ENCODE data around the gene SCYGR2.

DNA sequence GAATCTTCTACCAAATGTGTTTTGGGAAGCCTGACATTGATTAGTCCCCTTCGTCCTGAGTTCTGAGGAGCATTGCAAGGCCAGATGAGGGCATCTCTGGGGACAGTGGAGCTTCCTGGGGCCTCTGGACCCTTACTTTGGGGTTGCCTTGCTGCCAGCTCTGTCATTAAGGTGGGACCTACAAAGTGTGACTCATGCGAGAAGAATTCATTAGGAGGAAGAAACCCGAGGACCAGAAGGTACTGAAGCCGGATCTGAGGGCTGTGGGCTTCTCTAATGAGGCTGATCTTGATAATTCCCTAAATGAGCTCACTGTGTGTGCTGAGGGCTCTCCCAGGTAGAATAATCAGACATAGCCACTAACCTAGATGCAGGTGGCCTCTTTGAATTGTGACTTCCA, 695 bp upstream of the SCYGR2 start:
- TF ChIP-seq, protein P1, sequence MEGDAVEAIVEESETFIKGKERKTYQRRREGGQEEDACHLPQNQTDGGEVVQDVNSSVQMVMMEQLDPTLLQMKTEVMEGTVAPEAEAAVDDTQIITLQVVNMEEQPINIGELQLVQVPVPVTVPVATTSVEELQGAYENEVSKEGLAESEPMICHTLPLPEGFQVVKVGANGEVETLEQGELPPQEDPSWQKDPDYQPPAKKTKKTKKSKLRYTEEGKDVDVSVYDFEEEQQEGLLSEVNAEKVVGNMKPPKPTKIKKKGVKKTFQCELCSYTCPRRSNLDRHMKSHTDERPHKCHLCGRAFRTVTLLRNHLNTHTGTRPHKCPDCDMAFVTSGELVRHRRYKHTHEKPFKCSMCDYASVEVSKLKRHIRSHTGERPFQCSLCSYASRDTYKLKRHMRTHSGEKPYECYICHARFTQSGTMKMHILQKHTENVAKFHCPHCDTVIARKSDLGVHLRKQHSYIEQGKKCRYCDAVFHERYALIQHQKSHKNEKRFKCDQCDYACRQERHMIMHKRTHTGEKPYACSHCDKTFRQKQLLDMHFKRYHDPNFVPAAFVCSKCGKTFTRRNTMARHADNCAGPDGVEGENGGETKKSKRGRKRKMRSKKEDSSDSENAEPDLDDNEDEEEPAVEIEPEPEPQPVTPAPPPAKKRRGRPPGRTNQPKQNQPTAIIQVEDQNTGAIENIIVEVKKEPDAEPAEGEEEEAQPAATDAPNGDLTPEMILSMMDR (conservative IDR thresholded peaks at IDR 0.05 in 1 of 2, IDR thresholded peaks at IDR 0.05 in 1 of 2; ENCODE audit: extremely low read depth in 1 of 2, insufficient read depth in 1 of 2, low read depth in 1 of 2, low read length in 2 of 2), result no peak
- TF ChIP-seq EZH2 (IDR thresholded peaks at IDR 0.05; ENCODE audit: borderline replicate concordance, low read length), result no peak

All from mammary epithelial cell (primary cell).